Epithelial cell of proximal tubule (primary cell): Measurements from ENCODE around the gene NGFR. TPM values are rescaled to one million over a fixed set of nuclear protein-coding genes. Genes with fewer than 3 reads are reported as not detected.

ENCODE experiments used
- DNase-seq: peaks from one replicate; pipeline ENCODE4 v3.0.0-alpha.2; 2011; ENCODE audit warnings: low read depth
- H3K4me3 ChIP-seq: 2 replicates; pipeline ENCODE4 v1.5.1; 2011; ENCODE audit warnings: low read depth, mild to moderate bottlenecking, low read length
- CTCF ChIP-seq: conservative IDR thresholded peaks from 2 replicates; pipeline ENCODE4 v1.5.1; 2012; ENCODE audit warnings: low read depth, mild to moderate bottlenecking, low read length
- total RNA-seq: library from RNA; depleted of rRNA; stranded (reverse); fragments of >200 nt; gene quantifications from 2 replicates; pipeline ENCODE4 v1.2.3, GENCODE V29; 2015

The NGFR gene
- total RNA-seq, 1 donor from 2014 or later = not detected

- no peak for DNase-seq
- no peak overlapping the region for H3K4me3 ChIP-seq
- no peak for TF ChIP-seq CTCF
Measured at GRCh38 chr17:49525831-49526741, 31.0 kb downstream of the NGFR start.

DNA sequence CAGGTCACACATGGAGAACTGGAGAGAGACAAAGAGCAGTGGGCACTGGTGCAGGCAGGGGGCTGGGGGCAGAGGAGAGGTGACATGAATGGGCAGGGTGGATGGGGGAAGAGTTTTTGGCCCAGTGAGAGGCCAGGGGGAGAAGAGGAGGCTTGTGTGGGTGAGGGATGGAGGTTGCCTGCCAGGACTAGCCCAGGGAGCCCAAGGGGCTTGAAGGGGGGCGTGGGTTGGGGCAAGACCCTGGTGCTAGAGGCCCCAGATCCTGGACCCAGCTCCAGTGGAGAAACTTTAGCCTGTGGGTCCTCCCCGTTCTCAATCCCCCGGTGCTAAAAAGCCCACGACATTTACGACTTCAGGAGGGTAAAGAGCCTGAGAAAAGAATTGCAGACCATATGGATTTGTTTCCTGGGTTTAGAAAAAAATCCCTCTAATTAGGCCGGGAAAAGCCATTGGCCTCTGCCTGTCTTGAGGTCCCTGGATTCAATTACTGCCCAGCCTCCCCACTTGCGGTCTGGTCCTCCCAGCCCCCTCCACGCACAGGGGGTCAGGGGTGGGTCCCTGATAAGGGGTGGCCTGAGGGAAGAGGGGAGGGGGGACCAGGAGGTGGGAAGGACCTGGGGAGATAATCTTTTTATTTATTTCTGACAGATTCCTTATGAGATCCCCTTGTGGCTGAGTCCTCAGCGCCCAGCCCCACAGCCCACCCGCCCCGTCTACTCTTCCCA lies 33.0 kb downstream of the NGFR start:
- DNase-seq = no peak
- no peak for TF ChIP-seq CTCF
- H3K4me3 ChIP-seq = no peak overlapping the region

GRCh38 chr17:49528966-49529365 lies 33.9 kb downstream of the NGFR start:
- no peak for DNase-seq
- H3K4me3 ChIP-seq = no peak overlapping the region
- TF ChIP-seq CTCF = no peak

GRCh38 chr17:49530118-49530517 lies 35.0 kb downstream of the NGFR start:
- no peak overlapping the region for H3K4me3 ChIP-seq
- no peak for TF ChIP-seq CTCF
- no peak for DNase-seq

- no peak for TF ChIP-seq CTCF
- DNase-seq = no peak
- H3K4me3 ChIP-seq = no peak overlapping the region
Measured at GRCh38 chr17:49543860-49544259, 48.8 kb downstream of the NGFR start.

- TF ChIP-seq CTCF = no peak
- DNase-seq = no peak
- H3K4me3 ChIP-seq = no peak overlapping the region
Measured at GRCh38 chr17:49545007-49545660, 50.0 kb downstream of the NGFR start.
